Transverse colon (tissue), 4 donors: ENCODE measurements around the gene PLXND1. TPM values are rescaled to one million over a fixed set of nuclear protein-coding genes. Genes with fewer than 3 reads are reported as not detected.

Source experiments
- DNase-seq: peaks from one replicate; pipeline ENCODE4 v3.0.0-alpha.2; 2019
- H3K27ac ChIP-seq, 4 donors: fragments of 200-600 bp; sonication (generic); 2 replicates each; pipeline ENCODE4 v1.5.1; 2016 to 2018; ENCODE audit warnings: inconsistent platforms in 4 of 4
- H3K27me3 ChIP-seq: fragments of 200-600 bp; sonication (generic); 2 replicates; pipeline ENCODE4 v1.5.1; 2017; ENCODE audit warnings: inconsistent platforms
- H3K36me3 ChIP-seq, 4 donors: fragments of 200-600 bp; sonication (generic); 2 replicates each; pipeline ENCODE4 v1.5.1; 2017 to 2019; ENCODE audit warnings: inconsistent platforms in 4 of 4
- H3K4me1 ChIP-seq, 4 donors: fragments of 200-600 bp; sonication (generic); 2 replicates each; pipeline ENCODE4 v1.5.1; 2017 to 2020; ENCODE audit warnings: inconsistent platforms in 4 of 4
- H3K4me3 ChIP-seq, 4 donors: fragments of 200-600 bp; sonication (generic); 1 replicate in 1 of 4; 2 replicates in 3 of 4; pipeline versions ENCODE4 v1.5.1 to v1.6.1; 2017 to 2019; ENCODE audit warnings: inconsistent platforms in 4 of 4
- H3K9me3 ChIP-seq, 2 donors: fragments of 200-600 bp; sonication (generic); 2 replicates each; pipeline ENCODE4 v1.5.1; 2017 to 2019; ENCODE audit warnings: inconsistent platforms in 2 of 2
- EP300 ChIP-seq: sonication (generic); formaldehyde crosslinking; IDR thresholded peaks from one replicate; pipeline ENCODE4 v1.6.1; 2017; ENCODE audit warnings: antibody characterized with exemption, low read depth
- POLR2A ChIP-seq: fragments of 450-650 bp; IDR thresholded peaks from one replicate; pipeline ENCODE4 v1.6.1; 2016; ENCODE audit warnings: antibody characterized with exemption, mild to moderate bottlenecking, moderate library complexity
- POLR2AphosphoS5 ChIP-seq, 3 donors: sonication (generic); formaldehyde crosslinking; IDR thresholded peaks; one replicate each; pipeline ENCODE4 v1.6.1; 2016; ENCODE audit warnings: antibody characterized with exemption in 3 of 3
- WGBS, 2 donors: methylation state at CpG; one replicate each; pipeline ENCODE4 v1.1.5; 2018; ENCODE audit warnings: low coverage in 1 of 2; 5-methylcytosine and 5-hydroxymethylcytosine counted together
- in situ Hi-C, 4 donors: fragments of 200-750 bp; cut with MboI; loops; one replicate each; pipeline versions ENCODE4 v1.15.0 to v1.15.1; 2017; ENCODE audit warnings: low sequenced_read_pairs in 3 of 4, low pct_ligation_motif_present in 1 of 4, low pct_unique_long_range_greater_than_20kb in 1 of 4
- intact Hi-C: fragments of 100-400 bp; cut with DNase I; formaldehyde crosslinking; loops from one replicate; pipeline ENCODE4 v1.15.1; 2023; ENCODE audit warnings: low total_unique reads
- total RNA-seq, 4 donors: library from RNA; depleted of rRNA; stranded (reverse); fragments of >200 nt; gene quantifications; one replicate each; pipeline ENCODE4 v1.1.0, GENCODE V29; 2016
- TF ChIP-seq, protein P1 (sequence below), 5 experiments: fragments of 200-600 bp in 3 of 5; fragments of 450-650 bp in 2 of 5; sonication (generic) in 3 of 5; IDR thresholded peaks; 1 replicate in 2 of 5; 2 replicates in 3 of 5; pipeline ENCODE4 v1.5.1; 2016 to 2017; ENCODE audit warnings: antibody characterized with exemption in 5 of 5, inconsistent platforms in 3 of 5, mild to moderate bottlenecking in 2 of 5, moderate library complexity in 1 of 5

Gene PLXND1
- total RNA-seq, 4 donors from 2014 or later: 26.4 to 71.8 (median 35.8) TPM

DNA sequence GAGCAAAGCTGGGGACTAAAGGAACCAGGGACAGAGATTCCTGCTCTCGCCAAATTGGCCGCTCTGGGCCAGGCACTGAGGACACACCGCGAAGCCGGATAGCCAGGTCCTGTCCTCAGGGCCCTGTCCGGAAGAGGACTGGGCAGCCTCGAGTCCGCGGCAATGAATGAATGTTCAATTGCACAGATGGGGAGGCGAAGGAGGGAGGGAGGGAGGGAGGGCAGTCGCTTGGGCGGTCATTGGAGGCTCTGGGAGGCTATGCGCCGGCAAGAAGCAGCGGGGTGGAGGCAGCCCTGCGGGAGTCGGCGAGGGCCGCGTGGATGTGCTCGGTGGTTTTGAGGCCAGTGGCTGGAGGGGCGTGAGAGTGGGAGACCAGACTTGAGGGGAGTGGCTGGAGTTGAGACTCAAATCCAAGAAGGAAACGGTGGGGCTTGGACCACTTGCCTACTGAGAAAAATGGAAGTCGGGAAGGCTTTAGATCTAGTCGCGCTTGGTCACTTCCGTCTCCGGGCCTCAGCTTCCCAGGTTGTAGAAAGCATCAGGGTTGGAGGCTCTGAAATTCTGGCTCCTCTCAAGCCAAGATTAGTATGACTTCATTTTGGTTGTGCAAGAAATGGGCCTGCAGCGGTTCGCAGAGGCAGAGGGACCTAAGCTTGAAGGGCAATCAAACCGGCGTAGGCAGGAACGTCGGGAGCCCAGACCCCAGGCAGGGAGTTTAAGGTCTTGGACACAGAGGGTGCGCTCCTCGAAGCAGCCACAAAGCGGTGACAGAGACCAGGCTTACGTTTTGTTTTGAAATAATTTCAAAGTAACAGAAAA lies 21.1 kb upstream of the PLXND1 start:
- Histone ChIP-seq H3K27me3 (no peaks in the 10 kb centered on the region), H3K27ac (peak overlapping the region; percentile 95 to 100 (median 99)), H3K9me3 (no peaks in the 10 kb centered on the region), H3K4me1 (peaks cover 28 to 58% (median 44%) of the 10 kb centered on the region in 4 donors), H3K4me3 (peak overlapping the region; percentile 50 to 77 (median 70)), H3K36me3 (no peaks in the 10 kb centered on the region)
- 2 to 7% methylated on average over 16 to 38 of the region's 38 CpGs for WGBS, 2 donors
- TF ChIP-seq POLR2A (peak; percentile 13), EP300 (no peak), POLR2AphosphoS5 (IDR thresholded peaks at IDR 0.05) (peak in 2 of 3 donors; percentile 4 to 19)
- TF ChIP-seq, protein P1, sequence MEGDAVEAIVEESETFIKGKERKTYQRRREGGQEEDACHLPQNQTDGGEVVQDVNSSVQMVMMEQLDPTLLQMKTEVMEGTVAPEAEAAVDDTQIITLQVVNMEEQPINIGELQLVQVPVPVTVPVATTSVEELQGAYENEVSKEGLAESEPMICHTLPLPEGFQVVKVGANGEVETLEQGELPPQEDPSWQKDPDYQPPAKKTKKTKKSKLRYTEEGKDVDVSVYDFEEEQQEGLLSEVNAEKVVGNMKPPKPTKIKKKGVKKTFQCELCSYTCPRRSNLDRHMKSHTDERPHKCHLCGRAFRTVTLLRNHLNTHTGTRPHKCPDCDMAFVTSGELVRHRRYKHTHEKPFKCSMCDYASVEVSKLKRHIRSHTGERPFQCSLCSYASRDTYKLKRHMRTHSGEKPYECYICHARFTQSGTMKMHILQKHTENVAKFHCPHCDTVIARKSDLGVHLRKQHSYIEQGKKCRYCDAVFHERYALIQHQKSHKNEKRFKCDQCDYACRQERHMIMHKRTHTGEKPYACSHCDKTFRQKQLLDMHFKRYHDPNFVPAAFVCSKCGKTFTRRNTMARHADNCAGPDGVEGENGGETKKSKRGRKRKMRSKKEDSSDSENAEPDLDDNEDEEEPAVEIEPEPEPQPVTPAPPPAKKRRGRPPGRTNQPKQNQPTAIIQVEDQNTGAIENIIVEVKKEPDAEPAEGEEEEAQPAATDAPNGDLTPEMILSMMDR (IDR thresholded peaks at IDR 0.05): peak; percentile 68 to 90 (median 77)
- in situ Hi-C loops: loop anchor here in 2 of 4 donors (25.0 kb wide), 2 partner anchors 140 to 310 kb away; no protein-coding TSS in a partner anchor
- DNase-seq: peak; percentile 75
- intact Hi-C loops: loop anchor here (10.0 kb wide), 1 partner anchor 307 kb away; no protein-coding TSS in a partner anchor

DNA sequence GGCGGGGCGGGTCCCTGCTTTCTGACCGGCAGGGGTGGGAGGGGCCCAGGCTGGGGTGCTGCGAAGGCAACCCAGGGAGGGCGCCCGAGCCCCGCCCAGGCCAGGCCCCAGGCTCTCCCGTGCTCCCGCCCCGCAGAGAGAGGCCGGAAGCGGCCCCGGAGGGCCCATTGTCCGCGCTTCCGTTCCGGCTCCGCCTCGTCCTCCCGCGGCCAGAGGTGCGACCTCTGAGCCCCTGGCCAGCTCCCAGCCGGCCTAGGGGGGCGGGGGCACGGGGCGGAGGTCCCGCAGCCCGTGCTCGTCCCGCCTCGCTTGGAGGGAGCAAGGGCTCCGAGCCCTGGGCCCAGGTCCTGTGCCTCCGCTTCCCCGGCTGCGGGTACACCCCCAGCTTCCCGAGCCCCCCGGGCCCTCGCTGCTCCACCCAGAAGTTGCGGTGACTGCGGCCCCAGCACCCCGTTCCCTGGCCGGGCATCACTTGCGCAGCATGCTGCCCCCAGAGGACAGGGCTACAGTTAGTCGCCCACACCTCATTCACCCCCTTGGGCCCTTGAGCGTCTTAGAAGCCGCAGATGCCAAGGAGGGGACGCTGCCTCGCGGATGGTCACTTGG lies 20.4 kb upstream of the PLXND1 start:
- Histone ChIP-seq H3K4me3 (peak overlapping the region; percentile 50 to 77 (median 70)), H3K27me3 (no peaks in the 10 kb centered on the region), H3K9me3 (no peaks in the 10 kb centered on the region), H3K4me1 (peaks cover 28 to 63% (median 46%) of the 10 kb centered on the region in 4 donors), H3K36me3 (no peaks in the 10 kb centered on the region), H3K27ac (peak overlapping the region; percentile 95 to 100 (median 99))
- DNase-seq: peak; percentile 96
- intact Hi-C loops (loop anchor here (10.0 kb wide), 1 partner anchor 308 kb away; no protein-coding TSS in a partner anchor), in situ Hi-C loops (loop anchor here in 2 of 4 donors (25.0 kb wide), 2 partner anchors 140 to 310 kb away; no protein-coding TSS in a partner anchor)
- WGBS, 2 donors: 0% methylated on average over 29 of the region's 49 CpGs; no CpG with 5 or more reads in 1 of the 2 donors
- TF ChIP-seq EP300 (no peak), POLR2AphosphoS5 (IDR thresholded peaks at IDR 0.05) (peak; percentile 72 to 95 (median 90)), POLR2A (peak; percentile 88)
- TF ChIP-seq, protein P1 (IDR thresholded peaks at IDR 0.05): peak in 2 of 5 experiments; percentile 11 to 19

DNA sequence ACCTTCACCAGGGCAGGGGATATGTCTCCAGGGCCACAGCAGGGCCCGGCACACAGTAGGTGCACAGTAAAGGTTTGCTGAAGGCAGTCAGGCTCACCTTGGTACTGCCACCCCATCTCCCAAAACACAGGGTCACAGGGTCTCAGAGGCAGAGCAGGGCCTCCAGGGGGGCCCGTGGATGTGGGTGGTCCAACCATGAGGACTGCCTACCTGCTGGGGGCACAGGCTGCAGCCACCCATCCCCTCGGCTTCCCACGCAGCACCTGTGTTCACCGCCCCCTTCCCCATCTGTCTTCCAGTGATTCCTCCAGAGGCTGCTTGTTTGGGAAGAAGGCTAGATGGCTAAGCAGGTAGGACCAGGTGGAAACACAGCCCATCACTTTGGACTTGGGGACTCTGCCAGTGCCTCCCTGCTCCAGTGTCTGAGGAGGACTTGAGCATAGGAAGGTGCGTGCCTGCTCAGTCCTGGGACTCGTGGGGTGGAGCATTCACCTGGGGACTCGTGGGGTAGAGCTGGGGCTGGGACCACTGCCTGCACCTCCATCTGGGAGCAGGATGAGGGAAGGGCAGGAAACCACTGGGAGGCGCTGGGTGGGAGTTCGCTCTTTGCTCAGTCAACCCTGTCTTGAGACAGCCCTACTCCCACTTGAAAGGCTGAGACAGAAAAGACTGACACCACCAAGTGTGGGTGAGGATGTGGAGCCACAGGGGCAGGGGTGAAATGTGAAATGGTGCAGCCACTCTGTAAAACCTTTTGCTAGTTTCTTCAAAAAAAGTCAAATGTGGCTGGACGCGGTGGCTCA lies 18.8 kb upstream of the PLXND1 start:
- Histone ChIP-seq H3K27me3 (no peaks in the 10 kb centered on the region), H3K27ac (peak overlapping the region; percentile 95 to 100 (median 99)), H3K4me3 (no peak overlapping the region), H3K9me3 (no peaks in the 10 kb centered on the region), H3K36me3 (no peaks in the 10 kb centered on the region), H3K4me1 (peaks cover 28 to 63% (median 46%) of the 10 kb centered on the region in 4 donors)
- WGBS, 2 donors: 81% methylated on average over 12 of the region's 12 CpGs; no CpG with 5 or more reads in 1 of the 2 donors
- in situ Hi-C loops: loop anchor here in 2 of 4 donors (25.0 kb wide), 2 partner anchors 138 to 312 kb away; no protein-coding TSS in a partner anchor
- TF ChIP-seq POLR2AphosphoS5 (IDR thresholded peaks at IDR 0.05): no peak
- TF ChIP-seq POLR2A: no peak
- TF ChIP-seq EP300: no peak
- TF ChIP-seq, protein P1 (IDR thresholded peaks at IDR 0.05): no peak
- intact Hi-C loops: loop anchor here (10.0 kb wide), 1 partner anchor 310 kb away; no protein-coding TSS in a partner anchor
- DNase-seq: no peak
